Measurements from ENCODE around the gene FAM98C.
"Not testable (repeated sequence)": the region's sequence is repeated elsewhere in the genome, so short reads cannot be mapped to it uniquely, and the experiment has no call there.

The FAM98C gene

GRCh38 chr19:38399537-38399936, 3.4 kb upstream of the FAM98C start:
- no peak for DNase-seq

GRCh38 chr19:38400361-38400760, 2.5 kb upstream of the FAM98C start:
- DNase-seq: no peak

- DNase-seq: no peak
These were observed 1.7 kb upstream of the FAM98C start for GRCh38 chr19:38401148-38401547.

GRCh38 chr19:38402623-38402966, 298 bp upstream of the FAM98C start:
- no peak for DNase-seq

GRCh38 chr19:38404858-38405257, 2.0 kb downstream of the FAM98C start:
- no peak for DNase-seq

GRCh38 chr19:38405276-38405675, 2.4 kb downstream of the FAM98C start:
- DNase-seq: no peak

- no peak for DNase-seq
These were observed 6.8 kb downstream of the FAM98C start for GRCh38 chr19:38409631-38410133.

- DNase-seq: not testable (repeated sequence)
These were observed 7.5 kb downstream of the FAM98C start for GRCh38 chr19:38410407-38410806.

GRCh38 chr19:38411041-38411712, 8.3 kb downstream of the FAM98C start:
- DNase-seq: no peak

- not testable (repeated sequence) for DNase-seq
These were observed 9.0 kb downstream of the FAM98C start for GRCh38 chr19:38411898-38412297.

- no peak for DNase-seq
These were observed 9.6 kb downstream of the FAM98C start for GRCh38 chr19:38412491-38412890.

GRCh38 chr19:38412961-38413360, 10.1 kb downstream of the FAM98C start:
- DNase-seq: no peak

- DNase-seq: no peak
These were observed 10.5 kb downstream of the FAM98C start for GRCh38 chr19:38413416-38413815.

- DNase-seq: no peak
These were observed 14.3 kb downstream of the FAM98C start for GRCh38 chr19:38417146-38417543.

- peak; percentile 33 for DNase-seq
These were observed 14.9 kb downstream of the FAM98C start for GRCh38 chr19:38417544-38418506.

GRCh38 chr19:38420935-38421334, 18.0 kb downstream of the FAM98C start:
- no peak for DNase-seq

GRCh38 chr19:38421856-38422255, 19.0 kb downstream of the FAM98C start:
- DNase-seq: no peak

- no peak for DNase-seq
These were observed 19.5 kb downstream of the FAM98C start for GRCh38 chr19:38422438-38422837.

- DNase-seq: no peak
These were observed 21.4 kb downstream of the FAM98C start for GRCh38 chr19:38424272-38424671.

GRCh38 chr19:38425222-38425809, 22.4 kb downstream of the FAM98C start:
- DNase-seq: no peak

GRCh38 chr19:38425810-38426466, 23.0 kb downstream of the FAM98C start, which contains the start of gene RASGRP4:
RASGRP4 (minus strand) TSS chr19:38426219; CDS start chr19:38426091, 128 bp downstream.
- peak; percentile 49 for DNase-seq

- peak; percentile 45 for DNase-seq
These were observed 24.3 kb downstream of the FAM98C start for GRCh38 chr19:38427035-38427677.

All from activated naive CD4-positive, alpha-beta T cell treated with anti-CD3 and anti-CD28 coated beads, Interleukin-2, amount 50 U/mL, for 16 hours (primary cell).